Body of pancreas (tissue), 4 donors: Measurements from ENCODE around the gene HOXC4. TPM values are rescaled to one million over a fixed set of nuclear protein-coding genes. Genes with fewer than 3 reads are reported as not detected.
"Not testable (repeated sequence)": the region's sequence is repeated elsewhere in the genome, so short reads cannot be mapped to it uniquely, and the experiment has no call there.

Experiments used
- ATAC-seq: fragments of 150-250 bp; one replicate; pipeline ENCODE4 v1.9.1; 2016
- DNase-seq, 4 donors: peaks; one replicate each; pipeline ENCODE4 v3.0.0-alpha.2; 2019
- H3K27ac ChIP-seq, 4 donors: fragments of 200-600 bp; sonication (generic); 1 replicate in 3 of 4; 2 replicates in 1 of 4; pipeline versions ENCODE4 v1.5.1 to v1.6.1; 2016 to 2019; ENCODE audit warnings: mild to moderate bottlenecking in 1 of 4, mixed read lengths in 1 of 4, moderate library complexity in 1 of 4
- H3K27me3 ChIP-seq, 2 donors: fragments of 200-600 bp; sonication (generic); one replicate each; pipeline ENCODE4 v1.6.0; 2016; ENCODE audit warnings: mild to moderate bottlenecking in 1 of 2
- H3K36me3 ChIP-seq, 2 donors: fragments of 200-600 bp; sonication (generic); replicated peaks in 1 of 2; 2 replicates each; pipeline ENCODE4 v1.5.1; 2016; ENCODE audit warnings: low read depth in 2 of 2; ENCODE audit not compliant: insufficient read depth in 1 of 2
- H3K4me1 ChIP-seq: fragments of 200-600 bp; sonication (generic); one replicate; pipeline ENCODE4 v1.6.0; 2016
- H3K4me3 ChIP-seq, 2 donors: fragments of 200-600 bp; sonication (generic); 1 replicate in 1 of 2; 2 replicates in 1 of 2; pipeline ENCODE4 v1.5.1; 2016 to 2019
- H3K9me3 ChIP-seq, 3 donors: fragments of 200-600 bp; sonication (generic); 1 replicate in 2 of 3; 2 replicates in 1 of 3; pipeline ENCODE4 v1.5.1; 2016
- CTCF ChIP-seq, 7 experiments: fragments of 450-650 bp in 4 of 7; fragments of 200-600 bp in 3 of 7; sonication (generic) in 3 of 7; IDR thresholded peaks; one replicate each; pipeline ENCODE4 v1.5.1; 2016 to 2019; ENCODE audit warnings: antibody characterized with exemption in 7 of 7
- POLR2A ChIP-seq, 3 donors: fragments of 450-650 bp; IDR thresholded peaks; one replicate each; pipeline ENCODE4 v1.6.1; 2016; ENCODE audit warnings: antibody characterized with exemption in 3 of 3, mild to moderate bottlenecking in 2 of 3
- WGBS, 2 donors: methylation state at CpG; one replicate each; pipeline ENCODE4 v1.1.5; 2017; 5-methylcytosine and 5-hydroxymethylcytosine counted together
- intact Hi-C: fragments of 100-400 bp; cut with DNase I; formaldehyde crosslinking; loops from one replicate; pipeline ENCODE4 v1.15.1; 2023
- total RNA-seq, 2 donors: library from RNA; depleted of rRNA; stranded (reverse); fragments of >200 nt; gene quantifications; one replicate each; pipeline ENCODE4 v1.1.0, GENCODE V29; 2016

The HOXC4 gene
- total RNA-seq, 2 donors from 2014 or later: not detected

GRCh38 chr12:54071942-54072341 lies 18.3 kb downstream of the HOXC4 start:
- Histone ChIP-seq H3K36me3 (no peaks in the 10 kb centered on the region), H3K27ac (no peak overlapping the region), H3K4me1 (no peaks in the 10 kb centered on the region), H3K4me3 (no peak overlapping the region), H3K9me3 (no peaks in the 10 kb centered on the region), H3K27me3 (peaks cover 0 to 6% of the 10 kb centered on the region in 2 donors)
- 47 to 69% methylated on average over 1 of the region's 1 CpG for WGBS, 2 donors
- no peak for DNase-seq
- ATAC-seq: no peak
- intact Hi-C loops: no loop called here
- TF ChIP-seq POLR2A (IDR thresholded peaks at IDR 0.05) (no peak), CTCF (IDR thresholded peaks at IDR 0.05) (no peak)

- 79 to 81% methylated on average over 6 of the region's 6 CpGs for WGBS, 2 donors
- H3K27ac ChIP-seq: no peak overlapping the region
- H3K9me3 ChIP-seq: no peaks in the 10 kb centered on the region
- H3K27me3 ChIP-seq: peaks cover 0 to 6% of the 10 kb centered on the region in 2 donors
- no peaks in the 10 kb centered on the region for H3K4me1 ChIP-seq
- no peak overlapping the region for H3K4me3 ChIP-seq
- no peak for TF ChIP-seq CTCF (IDR thresholded peaks at IDR 0.05)
- DNase-seq (no peak), ATAC-seq (no peak)
- H3K36me3 ChIP-seq: no peaks in the 10 kb centered on the region
- intact Hi-C loops: no loop called here
These were observed 20.7 kb downstream of the HOXC4 start for GRCh38 chr12:54074308-54074707.

GRCh38 chr12:54075409-54075808 lies 21.8 kb downstream of the HOXC4 start:
- peaks cover 0 to 6% of the 10 kb centered on the region in 2 donors for H3K27me3 ChIP-seq
- H3K4me3 ChIP-seq: no peak overlapping the region
- no peak for TF ChIP-seq CTCF (IDR thresholded peaks at IDR 0.05)
- no peak for TF ChIP-seq POLR2A (IDR thresholded peaks at IDR 0.05)
- H3K27ac ChIP-seq: no peak overlapping the region
- WGBS, 2 donors: 53% methylated on average over 6 of the region's 6 CpGs
- intact Hi-C loops: no loop called here
- H3K9me3 ChIP-seq: no peaks in the 10 kb centered on the region
- no peaks in the 10 kb centered on the region for H3K36me3 ChIP-seq
- ATAC-seq: no peak
- no peak for DNase-seq
- no peaks in the 10 kb centered on the region for H3K4me1 ChIP-seq

GRCh38 chr12:54075974-54076373 lies 22.3 kb downstream of the HOXC4 start:
- intact Hi-C loops: no loop called here
- no peak overlapping the region for H3K27ac ChIP-seq
- peaks cover 0 to 6% of the 10 kb centered on the region in 2 donors for H3K27me3 ChIP-seq

GRCh38 chr12:54077843-54078242 lies 24.2 kb downstream of the HOXC4 start:
- H3K36me3 ChIP-seq, H3K27ac ChIP-seq, H3K4me3 ChIP-seq, H3K27me3 ChIP-seq, intact Hi-C loops, H3K9me3 ChIP-seq, H3K4me1 ChIP-seq, ATAC-seq, DNase-seq: not testable (repeated sequence)
- 81 to 82% methylated on average over 10 of the region's 10 CpGs for WGBS, 2 donors

More at GRCh38 chr12:54075974-54076373, 22.3 kb downstream of the HOXC4 start:
- no peak for DNase-seq
- H3K4me3 ChIP-seq: no peak overlapping the region
- TF ChIP-seq POLR2A (IDR thresholded peaks at IDR 0.05) (no peak), CTCF (IDR thresholded peaks at IDR 0.05) (no peak)
- H3K9me3 ChIP-seq: no peaks in the 10 kb centered on the region
- H3K36me3 ChIP-seq: no peaks in the 10 kb centered on the region
- H3K4me1 ChIP-seq: no peaks in the 10 kb centered on the region
- no peak for ATAC-seq

- 70 to 75% methylated on average over 9 of the region's 9 CpGs for WGBS, 2 donors
- H3K36me3 ChIP-seq, H3K4me3 ChIP-seq, ATAC-seq, H3K27ac ChIP-seq, H3K27me3 ChIP-seq, H3K9me3 ChIP-seq, H3K4me1 ChIP-seq, DNase-seq, intact Hi-C loops: not testable (repeated sequence)
These were observed 25.5 kb downstream of the HOXC4 start for GRCh38 chr12:54079115-54079514.

GRCh38 chr12:54080008-54080924 lies 26.6 kb downstream of the HOXC4 start:
- H3K27ac ChIP-seq, ATAC-seq, H3K9me3 ChIP-seq, H3K4me1 ChIP-seq, intact Hi-C loops, DNase-seq, H3K4me3 ChIP-seq, H3K27me3 ChIP-seq, H3K36me3 ChIP-seq: not testable (repeated sequence)
- WGBS, 2 donors: 76 to 79% methylated on average over 19 of the region's 19 CpGs

GRCh38 chr12:54081053-54081514 lies 27.4 kb downstream of the HOXC4 start:
- WGBS, 2 donors: 64 to 73% methylated on average over 15 to 16 of the region's 16 CpGs
- H3K27ac ChIP-seq, H3K4me1 ChIP-seq, ATAC-seq, H3K27me3 ChIP-seq, intact Hi-C loops, DNase-seq, H3K36me3 ChIP-seq, H3K9me3 ChIP-seq, H3K4me3 ChIP-seq: not testable (repeated sequence)
